COLO829 (cell line): Measurements from ENCODE around the gene PRPF38A.

Source experiments
- DNase-seq: peaks from one replicate; pipeline ENCODE4 v3.0.0; 2012; ENCODE audit warnings: low spot score

PRPF38A gene

GRCh38 chr1:52400131-52400530 is 4.3 kb upstream of the PRPF38A start:
- DNase-seq, result no peak

DNA sequence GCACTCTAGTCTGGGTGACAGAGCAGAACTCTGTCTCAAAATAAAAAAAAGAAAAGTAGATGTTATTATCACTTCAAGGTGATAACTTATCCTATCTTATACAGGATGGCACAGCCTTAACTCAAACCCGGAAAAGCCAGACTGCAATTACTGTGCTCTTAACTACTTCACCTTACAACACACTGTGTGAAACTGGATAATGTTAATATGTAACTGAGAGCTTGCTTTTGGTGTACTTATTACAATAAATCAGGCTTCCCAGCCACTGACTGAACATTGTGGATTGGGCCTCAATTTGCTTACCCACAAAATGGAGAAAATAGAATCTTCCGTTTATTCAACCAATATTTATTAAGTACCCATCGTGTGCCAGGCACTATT is 1.6 kb upstream of the PRPF38A start:
- DNase-seq, result no peak

DNA sequence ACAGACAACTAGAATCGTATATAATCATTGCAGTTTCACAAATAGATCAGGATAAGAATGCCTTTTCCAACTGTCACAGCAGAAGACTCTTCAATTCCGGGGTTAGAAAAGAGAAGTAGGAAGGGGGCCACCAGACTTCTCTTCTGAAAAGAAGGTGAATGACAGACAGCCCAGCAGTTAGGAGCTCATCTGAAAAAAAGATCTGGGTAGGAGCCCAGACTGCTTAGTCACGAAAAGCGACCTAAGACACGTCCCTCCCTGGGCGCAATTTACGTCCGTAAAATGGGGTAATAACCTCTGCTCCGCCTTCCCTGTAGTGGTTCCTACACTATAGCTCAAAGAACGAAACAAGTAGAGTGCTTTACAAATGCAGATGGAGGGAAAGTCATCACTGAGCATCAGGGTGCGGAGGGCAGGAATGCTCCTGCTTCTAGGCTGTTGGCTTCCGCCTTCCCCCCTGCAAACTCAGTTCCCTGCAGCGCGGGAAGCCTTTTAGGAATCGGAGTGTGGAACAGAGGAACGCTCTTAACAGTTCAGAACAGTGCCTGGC is 761 bp upstream of the PRPF38A start:
- DNase-seq, result peak; percentile 40

- DNase-seq, result no peak
Observed at GRCh38 chr1:52404975-52405338, 555 bp downstream of the PRPF38A start.

DNA sequence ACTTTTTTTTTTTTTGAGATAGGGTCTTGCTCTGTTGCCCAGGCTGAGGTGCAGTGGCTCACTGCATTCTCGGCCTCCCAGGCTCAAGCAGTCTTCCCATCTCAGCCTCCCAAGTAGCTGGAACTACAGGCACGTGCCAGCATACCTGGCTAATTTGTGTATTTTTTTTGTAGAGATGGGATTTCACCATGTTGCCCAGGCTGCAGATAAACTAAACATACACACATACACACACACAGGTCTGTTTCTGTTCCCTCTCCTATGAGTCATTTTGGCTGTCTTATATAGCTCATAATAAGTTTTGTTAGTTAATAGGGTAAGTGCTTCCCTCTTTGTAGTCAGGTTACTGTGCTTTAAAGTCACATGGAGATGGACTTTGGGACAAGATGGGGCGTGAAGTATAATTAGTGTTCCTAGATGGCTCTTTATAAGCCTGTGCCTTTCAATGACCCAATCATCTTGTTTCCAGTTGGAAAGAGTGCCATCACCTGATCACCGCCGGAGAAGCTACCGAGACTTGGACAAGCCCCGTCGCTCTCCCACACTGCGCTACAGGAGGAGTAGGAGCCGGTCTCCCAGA is 9.1 kb downstream of the PRPF38A start:
- DNase-seq, result no peak

DNA sequence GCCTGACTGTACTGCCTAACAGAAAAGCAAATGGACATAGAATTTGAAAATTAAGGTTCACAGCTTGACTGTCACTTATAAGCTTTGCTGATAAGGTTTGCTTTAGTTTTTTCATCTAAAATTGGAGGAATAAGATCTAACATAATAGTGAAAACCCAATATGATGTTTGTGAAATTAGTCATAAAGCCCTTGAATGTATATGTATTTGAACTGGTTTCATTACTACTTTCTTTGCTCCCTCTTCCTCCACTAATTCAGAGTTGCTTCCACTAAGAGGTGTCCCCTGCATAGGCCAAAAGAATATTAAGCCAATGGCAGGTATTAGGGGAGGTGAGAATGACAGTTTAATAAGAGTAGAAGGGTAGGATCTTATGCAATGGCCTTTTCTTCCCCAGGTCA is 10.5 kb downstream of the PRPF38A start:
- no peak for DNase-seq

DNA sequence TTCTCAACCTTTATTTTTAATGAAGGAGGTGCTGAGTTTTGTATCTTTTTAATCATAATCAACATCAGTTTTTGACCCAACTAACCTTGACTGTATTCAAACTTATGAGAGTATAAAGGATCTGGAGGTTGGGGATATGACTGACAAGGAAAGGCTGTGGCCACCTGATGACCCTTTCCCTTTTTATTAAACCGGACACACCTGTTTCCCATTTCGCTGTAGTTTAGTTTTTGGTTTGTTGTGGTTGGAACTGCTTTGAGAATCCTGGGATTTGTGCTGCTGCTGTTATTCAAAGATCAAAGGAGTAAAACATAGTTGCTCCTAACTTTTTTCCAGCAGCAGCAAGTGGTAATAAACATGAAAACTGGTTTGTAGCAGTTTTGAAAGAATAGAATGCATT is 12.4 kb downstream of the PRPF38A start:
- no peak for DNase-seq

DNA sequence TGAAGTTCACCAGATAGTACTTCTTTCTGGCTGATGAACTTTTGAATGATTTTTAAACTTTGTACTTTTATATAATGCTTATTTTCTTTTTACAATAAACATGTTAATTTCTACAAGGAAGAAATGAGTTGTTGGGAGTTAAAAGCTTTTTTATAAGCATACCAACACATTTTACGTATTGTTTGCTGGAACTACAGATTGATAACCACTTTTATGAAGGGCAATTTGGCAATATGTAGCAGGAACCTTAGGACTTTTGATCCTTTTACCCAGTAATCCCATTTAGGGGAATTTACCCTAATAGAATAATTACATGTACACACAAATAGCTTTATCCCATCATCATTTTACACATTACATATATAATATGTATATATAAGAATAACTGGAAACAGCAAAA is 16.3 kb downstream of the PRPF38A start:
- DNase-seq, result no peak

GRCh38 chr1:52423055-52423454 is 18.7 kb downstream of the PRPF38A start:
- no peak for DNase-seq

DNA sequence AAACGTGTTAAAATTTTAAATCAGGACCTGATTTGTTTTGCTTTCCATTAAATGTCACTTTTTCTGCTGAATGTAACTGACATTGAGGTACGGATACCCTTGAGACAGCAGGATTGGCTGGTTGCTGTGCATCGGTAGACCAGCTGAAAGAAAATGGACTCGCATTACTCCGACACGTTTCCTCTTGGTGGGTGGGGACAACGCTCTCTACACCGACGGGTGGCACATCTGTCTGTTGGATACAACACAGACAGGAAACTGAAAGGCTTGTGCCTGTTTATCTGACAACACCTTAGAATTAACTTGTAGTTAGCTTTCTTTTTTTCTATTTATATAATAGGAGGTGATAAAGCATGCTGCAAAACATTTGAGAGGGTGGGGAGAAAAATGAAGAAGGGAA is 19.4 kb downstream of the PRPF38A start:
- DNase-seq, result no peak

GRCh38 chr1:52424231-52424636 is 19.8 kb downstream of the PRPF38A start:
- no peak for DNase-seq

GRCh38 chr1:52424813-52425212 is 20.4 kb downstream of the PRPF38A start:
- no peak for DNase-seq

DNA sequence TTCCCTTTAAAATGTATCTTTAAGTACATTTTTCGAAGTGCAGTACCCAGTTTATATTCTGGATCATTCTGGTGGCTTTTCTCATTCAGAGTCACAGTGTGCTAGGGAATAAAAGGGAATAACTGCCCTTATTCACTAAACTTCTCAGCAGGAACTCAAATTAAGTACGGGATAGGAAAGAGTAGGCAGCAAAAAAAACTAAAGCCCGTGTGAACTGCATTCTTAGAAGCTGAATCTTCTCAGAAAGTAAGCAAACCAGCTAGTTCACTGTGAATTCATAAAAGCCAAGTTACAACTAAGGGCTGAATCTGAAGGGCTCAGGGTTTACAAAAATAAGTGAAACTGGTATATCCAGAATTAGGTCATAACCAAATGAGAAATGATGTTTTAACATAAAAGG is 22.0 kb downstream of the PRPF38A start:
- DNase-seq, result no peak

DNA sequence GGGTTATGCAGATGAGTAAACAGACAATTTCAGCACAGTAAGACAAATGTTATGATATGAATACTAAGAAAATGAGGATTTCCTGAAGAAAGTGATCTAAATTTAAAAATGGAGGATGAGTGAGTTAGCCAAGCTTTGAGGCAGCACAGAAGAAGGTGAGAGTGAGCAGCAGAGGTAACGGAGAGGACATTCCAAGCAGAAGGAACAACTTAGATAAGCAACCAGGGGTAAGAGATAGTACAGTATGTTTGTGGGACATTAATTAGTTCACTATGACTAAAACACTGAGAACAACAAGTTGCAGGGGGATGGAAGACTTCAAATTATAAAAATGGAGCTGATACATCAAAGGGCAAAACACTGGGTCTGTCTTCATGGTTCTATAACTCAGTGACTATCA is 22.8 kb downstream of the PRPF38A start:
- DNase-seq, result no peak

GRCh38 chr1:52432807-52433206 is 28.4 kb downstream of the PRPF38A start:
- DNase-seq, result no peak

DNA sequence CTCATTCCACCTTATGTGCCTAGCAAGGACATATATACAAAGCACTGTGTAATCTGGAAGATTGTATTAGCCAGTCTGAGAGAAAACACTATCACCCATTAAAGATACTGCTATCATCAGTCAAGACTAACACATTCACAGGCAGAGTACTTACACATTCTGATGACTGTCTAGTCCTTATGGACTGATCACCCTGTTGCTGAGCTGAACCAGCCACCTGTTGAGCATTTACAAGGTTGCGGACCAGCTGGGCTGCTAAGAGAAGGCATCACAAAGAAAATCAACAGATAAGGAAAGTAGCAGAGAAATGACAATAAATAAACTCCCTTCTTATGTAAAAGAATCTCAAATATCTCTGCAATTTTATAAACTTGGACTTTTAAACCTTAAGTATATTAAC is 30.8 kb downstream of the PRPF38A start:
- no peak for DNase-seq

DNA sequence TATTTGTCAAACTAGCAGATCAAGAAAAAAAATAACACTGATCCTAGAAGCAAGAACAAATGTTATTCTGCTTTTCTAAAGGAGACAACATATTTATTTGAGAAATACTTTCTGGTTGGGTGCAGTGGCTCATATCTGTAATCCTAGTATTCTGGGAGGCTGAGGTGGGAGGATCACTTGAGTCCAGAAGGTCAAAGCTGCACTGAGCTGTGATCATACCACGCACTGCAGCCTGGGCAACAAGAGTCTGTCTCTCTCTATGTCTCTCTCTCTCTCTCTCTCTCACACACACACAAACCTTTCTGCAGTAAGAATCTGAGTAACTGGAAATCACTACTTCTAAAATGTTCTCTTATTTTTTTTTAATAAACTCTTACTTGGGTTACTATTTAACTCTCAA is 31.2 kb downstream of the PRPF38A start:
- DNase-seq, result no peak

DNA sequence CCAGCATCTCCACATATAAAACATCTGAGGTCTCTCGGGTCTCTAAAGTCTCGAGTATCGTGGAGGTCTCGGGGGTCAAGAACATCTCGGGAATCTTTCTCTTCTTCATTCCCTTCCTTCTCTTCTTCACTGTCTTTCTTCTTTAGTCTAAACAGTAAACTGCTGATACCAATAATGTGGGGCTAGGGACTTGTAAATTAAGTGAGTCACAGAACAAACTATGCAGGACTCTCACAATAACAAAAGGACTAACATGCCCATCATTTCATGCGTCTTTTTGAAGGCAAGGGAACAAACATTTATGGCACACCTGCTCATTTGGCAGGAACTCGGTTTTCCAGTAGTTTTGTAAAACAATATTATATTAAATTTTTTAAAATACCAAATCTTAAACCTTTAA is 32.4 kb downstream of the PRPF38A start:
- DNase-seq, result no peak

DNA sequence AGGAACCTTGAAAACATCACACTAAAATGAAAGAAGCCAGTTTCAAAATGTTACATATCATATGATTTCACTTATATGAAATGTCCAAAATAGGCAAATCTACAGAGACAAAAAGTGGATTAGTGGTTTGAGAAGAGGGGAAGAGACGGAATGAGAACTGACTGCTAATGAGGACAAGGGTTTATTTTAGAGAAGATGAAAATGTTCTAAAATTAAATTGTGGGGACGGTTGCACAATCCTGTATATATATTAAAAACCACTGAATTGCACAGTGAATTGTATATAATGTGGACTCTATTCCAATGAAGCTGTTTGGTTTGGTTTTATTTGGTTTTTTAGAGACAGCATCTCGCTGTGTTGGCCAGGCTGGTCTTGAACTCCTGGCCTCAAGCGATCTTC is 35.6 kb downstream of the PRPF38A start:
- no peak for DNase-seq

DNA sequence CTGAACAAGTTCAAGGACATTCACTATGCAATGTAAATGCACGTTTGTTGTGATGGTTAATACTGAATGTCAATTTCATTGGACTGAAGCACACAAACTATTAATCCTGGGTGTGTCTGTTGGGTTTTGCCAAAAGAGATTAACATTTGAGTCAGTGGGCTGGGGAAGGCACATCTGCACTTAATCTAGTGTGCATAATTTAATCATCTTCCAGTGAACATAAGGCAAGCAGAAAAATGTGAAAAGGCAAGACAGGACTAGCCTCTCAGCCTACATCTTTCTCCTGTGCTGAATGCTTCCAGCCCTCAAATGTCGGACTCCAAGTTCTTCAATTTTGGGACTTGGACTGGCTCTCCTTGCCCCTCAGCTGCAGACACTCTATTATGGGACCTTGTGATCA is 40.1 kb downstream of the PRPF38A start:
- no peak for DNase-seq

- no peak for DNase-seq
Observed at GRCh38 chr1:52454127-52454526, 49.7 kb downstream of the PRPF38A start.

DNA sequence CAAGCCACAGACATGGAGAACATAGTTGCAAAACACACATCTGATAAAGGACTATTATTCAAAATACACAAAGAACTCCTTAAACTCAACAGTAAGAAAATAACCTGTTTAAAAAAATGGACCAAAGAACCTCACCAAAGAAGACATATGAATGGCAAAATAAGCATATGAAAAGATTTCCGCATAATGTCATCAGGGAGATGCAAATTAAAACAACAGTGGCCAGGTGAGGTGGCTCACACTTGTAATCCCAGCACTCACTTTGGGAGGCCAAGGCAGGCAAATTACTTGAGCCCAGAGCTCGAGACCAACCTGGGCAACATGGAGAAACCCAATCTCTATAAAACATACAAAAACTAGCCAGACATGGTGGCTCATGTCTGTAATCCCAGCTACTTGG is 50.4 kb downstream of the PRPF38A start:
- DNase-seq, result no peak

DNA sequence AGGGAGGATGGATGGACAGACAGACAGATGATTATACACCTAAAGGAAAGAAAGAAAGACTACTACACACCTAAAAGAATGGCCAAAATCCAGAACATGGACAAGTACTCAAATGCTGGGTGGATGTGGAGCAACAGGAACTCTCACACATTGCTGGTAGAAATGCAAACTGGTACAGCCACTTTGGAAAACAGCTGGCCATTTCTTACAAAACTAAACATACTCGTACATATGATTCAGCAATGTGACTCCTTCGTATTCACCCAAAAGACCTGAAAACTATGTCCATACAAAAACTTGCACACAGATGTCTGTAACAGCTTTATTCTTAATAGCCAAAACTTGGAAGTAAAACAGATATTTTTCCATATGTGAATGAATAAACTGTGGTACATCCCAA is 51.3 kb downstream of the PRPF38A start:
- no peak for DNase-seq

- no peak for DNase-seq
Observed at GRCh38 chr1:52460694-52461093, 56.3 kb downstream of the PRPF38A start.

DNA sequence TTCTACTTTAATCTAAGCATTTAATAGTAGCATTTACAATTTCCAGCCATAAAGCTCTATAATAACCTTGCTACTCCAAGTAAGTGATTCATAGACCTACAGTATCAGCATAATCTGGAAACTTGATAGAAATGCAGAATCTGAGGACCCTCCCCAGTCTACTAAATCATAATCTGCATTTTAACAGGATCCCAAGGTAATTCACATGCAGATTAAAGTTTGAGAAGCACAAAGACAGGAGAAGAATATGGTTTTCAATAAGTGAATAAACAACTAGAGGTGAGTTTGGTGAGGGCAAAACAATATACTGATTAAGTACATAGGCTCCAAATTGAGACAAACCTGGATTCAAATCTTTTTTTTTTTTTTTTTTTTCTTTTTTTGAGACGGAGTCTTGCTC is 57.4 kb downstream of the PRPF38A start:
- no peak for DNase-seq
